ENCODE data around the gene ABCA3.

The ABCA3 gene

GRCh38 chr16:2384426-2384825 lies 43.9 kb upstream of the ABCA3 start:
- TF ChIP-seq CTCF (IDR thresholded peaks at IDR 0.05; ENCODE audit: low read depth, low read length) (no peak), POLR2A (IDR thresholded peaks at IDR 0.05; ENCODE audit: extremely low read depth, insufficient read length) (no peak), MYC (IDR thresholded peaks at IDR 0.05; ENCODE audit: low read depth, low read length) (no peak), MAX (IDR thresholded peaks at IDR 0.05; ENCODE audit: low read depth, low read length) (no peak)
- no peak overlapping the region for H3K4me3 ChIP-seq (ENCODE audit: low read depth, low read length)
- no peak for DNase-seq (ENCODE audit: low read depth)

- no peak for DNase-seq (ENCODE audit: low read depth)
- no peak overlapping the region for H3K4me3 ChIP-seq (ENCODE audit: low read depth, low read length)
- TF ChIP-seq POLR2A (IDR thresholded peaks at IDR 0.05; ENCODE audit: extremely low read depth, insufficient read length) (no peak), CTCF (IDR thresholded peaks at IDR 0.05; ENCODE audit: low read depth, low read length) (no peak)
Observed at GRCh38 chr16:2383501-2383900, 43.0 kb upstream of the ABCA3 start.

- TF ChIP-seq POLR2A (IDR thresholded peaks at IDR 0.05; ENCODE audit: extremely low read depth, insufficient read length): no peak
- TF ChIP-seq MAX (IDR thresholded peaks at IDR 0.05; ENCODE audit: low read depth, low read length): no peak
- TF ChIP-seq MYC (IDR thresholded peaks at IDR 0.05; ENCODE audit: low read depth, low read length): no peak
- no peak for TF ChIP-seq CTCF (IDR thresholded peaks at IDR 0.05; ENCODE audit: low read depth, low read length)
- H3K4me3 ChIP-seq (ENCODE audit: low read depth, low read length): no peak overlapping the region
- no peak for DNase-seq (ENCODE audit: low read depth)
Observed at GRCh38 chr16:2374644-2375043, 34.1 kb upstream of the ABCA3 start.

- DNase-seq (ENCODE audit: low read depth): no peak
- H3K4me3 ChIP-seq (ENCODE audit: low read depth, low read length): no peak overlapping the region
- TF ChIP-seq MYC (IDR thresholded peaks at IDR 0.05; ENCODE audit: low read depth, low read length) (no peak), CTCF (IDR thresholded peaks at IDR 0.05; ENCODE audit: low read depth, low read length) (no peak), MAX (IDR thresholded peaks at IDR 0.05; ENCODE audit: low read depth, low read length) (no peak), POLR2A (IDR thresholded peaks at IDR 0.05; ENCODE audit: extremely low read depth, insufficient read length) (no peak)
Observed at GRCh38 chr16:2373176-2373575, 32.6 kb upstream of the ABCA3 start.

GRCh38 chr16:2372684-2373083 lies 32.2 kb upstream of the ABCA3 start:
- no peak overlapping the region for H3K4me3 ChIP-seq (ENCODE audit: low read depth, low read length)
- TF ChIP-seq MYC (IDR thresholded peaks at IDR 0.05; ENCODE audit: low read depth, low read length) (no peak), POLR2A (IDR thresholded peaks at IDR 0.05; ENCODE audit: extremely low read depth, insufficient read length) (no peak), MAX (IDR thresholded peaks at IDR 0.05; ENCODE audit: low read depth, low read length) (no peak), CTCF (IDR thresholded peaks at IDR 0.05; ENCODE audit: low read depth, low read length) (no peak)
- no peak for DNase-seq (ENCODE audit: low read depth)

GRCh38 chr16:2371421-2371820 lies 30.9 kb upstream of the ABCA3 start:
- no peak overlapping the region for H3K4me3 ChIP-seq (ENCODE audit: low read depth, low read length)
- TF ChIP-seq MYC (IDR thresholded peaks at IDR 0.05; ENCODE audit: low read depth, low read length) (no peak), CTCF (IDR thresholded peaks at IDR 0.05; ENCODE audit: low read depth, low read length) (no peak), POLR2A (IDR thresholded peaks at IDR 0.05; ENCODE audit: extremely low read depth, insufficient read length) (no peak), MAX (IDR thresholded peaks at IDR 0.05; ENCODE audit: low read depth, low read length) (no peak)

More at GRCh38 chr16:2371421-2371820, 30.9 kb upstream of the ABCA3 start:
- DNase-seq (ENCODE audit: low read depth): no peak
